Dermis microvascular lymphatic vessel endothelial cell (primary cell): ENCODE data around the gene ERBB4. TPM values are rescaled to one million over a fixed set of nuclear protein-coding genes. Genes with fewer than 3 reads are reported as not detected.
"Not testable (repeated sequence)": the region's sequence is repeated elsewhere in the genome, so short reads cannot be mapped to it uniquely, and the experiment has no call there.

ENCODE experiments used
- DNase-seq, 2 donors: peaks; one replicate each; pipeline versions ENCODE4 v3.0.0 to v3.0.0-alpha.2; 2010; ENCODE audit warnings: low read depth in 2 of 2
- total RNA-seq: library from RNA; depleted of rRNA; stranded (reverse); fragments of >200 nt; gene quantifications from 2 replicates; pipeline ENCODE4 v1.2.1, GENCODE V29; 2014

ERBB4 gene
- total RNA-seq, 1 donor from 2014 or later = not detected

DNA sequence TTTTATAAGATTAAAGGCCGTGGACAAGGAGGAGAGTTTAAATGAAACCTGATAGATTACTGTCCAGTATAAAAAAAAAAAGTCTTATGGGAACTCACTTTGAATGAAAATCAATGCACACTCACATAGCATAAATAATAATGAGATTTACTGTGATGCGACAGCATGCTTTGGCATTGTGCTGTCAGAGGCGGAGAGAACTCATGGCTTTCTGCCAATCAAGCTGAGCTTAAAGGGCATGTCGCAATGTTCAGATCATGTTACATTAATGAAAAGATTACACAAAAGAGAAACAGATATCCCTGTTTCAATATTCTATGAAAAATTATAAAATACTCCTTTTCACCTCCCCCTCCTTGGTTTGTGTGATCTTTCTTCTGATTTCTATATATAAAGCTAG lies 310.8 kb downstream of the ERBB4 start:
- peak; percentile 66 to 76 for DNase-seq

GRCh38 chr2:212226114-212226513 lies 312.5 kb downstream of the ERBB4 start:
- no peak for DNase-seq

DNA sequence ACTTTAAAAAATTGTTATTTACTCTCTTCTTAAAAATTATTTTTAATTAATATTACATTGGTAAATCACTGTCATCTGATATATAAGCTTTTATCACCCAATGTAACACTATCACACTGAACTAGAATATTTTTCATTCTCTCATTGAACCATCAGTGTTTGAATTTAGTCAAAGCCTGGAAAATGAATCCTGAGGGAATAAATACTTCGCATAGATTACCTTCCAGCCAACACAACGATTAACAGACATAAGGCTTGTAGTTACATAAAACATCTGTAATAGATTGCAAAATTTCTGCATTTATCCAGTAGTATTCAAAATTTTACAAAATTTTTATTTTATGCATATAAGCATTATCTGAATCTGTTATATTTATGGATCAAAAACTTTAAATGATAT lies 314.9 kb downstream of the ERBB4 start:
- no peak for DNase-seq

DNA sequence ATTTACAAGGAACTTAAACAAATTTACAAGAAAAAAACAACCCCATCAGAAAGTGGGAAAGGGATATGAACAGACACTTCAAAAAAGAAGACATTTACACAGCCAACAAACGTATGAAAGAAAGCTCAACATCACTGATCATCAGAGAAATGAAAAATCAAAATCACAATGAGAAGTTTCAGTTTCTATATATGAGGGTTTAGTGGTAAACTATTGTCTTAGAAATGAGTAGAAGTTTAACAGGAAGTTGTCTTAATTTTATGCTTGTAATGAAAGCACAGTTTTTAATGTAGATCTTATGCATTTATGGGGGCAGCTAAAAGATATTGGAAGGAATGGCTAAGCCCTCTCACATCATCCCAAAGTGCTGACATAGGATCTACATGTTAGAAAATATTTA lies 325.4 kb downstream of the ERBB4 start:
- no peak for DNase-seq

- no peak for DNase-seq
Measured at GRCh38 chr2:212208467-212208866, 330.1 kb downstream of the ERBB4 start.

- no peak for DNase-seq
Measured at GRCh38 chr2:212197776-212198175, 340.8 kb downstream of the ERBB4 start.

GRCh38 chr2:212195626-212196025 lies 343.0 kb downstream of the ERBB4 start:
- peak in 1 of 2 donors; percentile 9 for DNase-seq

DNA sequence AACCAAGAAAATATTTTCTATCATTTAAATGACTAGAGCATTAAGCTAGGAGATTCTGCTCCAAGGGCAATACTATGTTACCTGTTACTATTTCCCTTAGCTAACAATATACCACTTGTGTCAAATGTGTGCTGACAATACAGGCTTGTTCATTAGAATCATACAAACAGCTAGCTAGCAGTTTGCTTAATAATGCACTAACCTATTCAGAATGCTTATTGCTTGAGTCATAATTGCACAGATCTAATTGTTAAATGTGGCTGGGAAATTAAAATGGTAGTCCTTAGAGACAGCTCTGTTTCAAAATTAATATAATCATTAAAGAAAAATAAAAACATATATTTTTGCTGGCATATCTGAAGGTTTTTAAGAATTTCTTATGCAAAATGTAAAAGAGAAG lies 344.2 kb downstream of the ERBB4 start:
- no peak for DNase-seq

GRCh38 chr2:212193803-212194202 lies 344.8 kb downstream of the ERBB4 start:
- no peak for DNase-seq

DNA sequence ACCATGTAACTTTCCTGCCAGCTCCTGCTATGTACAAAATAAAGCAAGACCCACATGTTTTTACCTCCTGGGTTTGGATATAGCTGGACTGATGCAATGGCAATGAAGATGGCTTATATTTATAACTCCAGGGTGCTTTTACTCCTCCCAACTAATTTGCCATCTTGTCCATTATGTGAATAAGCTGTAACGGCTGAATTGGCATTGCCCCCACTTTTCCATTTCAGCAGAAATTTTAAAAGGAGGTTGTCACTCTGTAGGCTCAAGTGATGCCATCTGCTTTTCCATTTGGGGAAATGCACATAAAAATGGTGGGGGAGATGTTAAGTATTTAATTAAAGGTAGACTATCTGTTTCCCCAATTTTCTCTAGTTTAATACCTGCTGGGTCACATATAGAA lies 345.5 kb downstream of the ERBB4 start:
- no peak for DNase-seq

GRCh38 chr2:212191438-212191837 lies 347.2 kb downstream of the ERBB4 start:
- not testable (repeated sequence) for DNase-seq

DNA sequence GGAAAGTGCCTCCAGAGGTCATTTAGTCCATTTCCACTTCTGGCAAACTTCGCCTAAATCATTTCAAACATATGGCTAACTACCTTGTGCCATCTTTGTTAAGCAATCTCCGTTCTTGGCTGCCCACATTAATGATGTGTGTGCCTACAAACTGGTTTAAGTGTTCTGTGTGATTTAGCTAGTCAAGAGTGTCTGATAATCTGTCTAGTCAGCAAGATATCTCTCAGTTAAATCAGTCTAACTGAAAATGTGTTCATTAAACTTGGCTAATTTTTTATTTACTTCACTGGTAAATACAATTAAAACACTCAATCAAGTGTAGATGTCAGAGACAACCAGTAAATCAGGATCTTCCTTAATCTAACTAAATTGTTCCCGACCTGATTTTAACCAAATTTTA lies 352.4 kb downstream of the ERBB4 start:
- DNase-seq = no peak

DNA sequence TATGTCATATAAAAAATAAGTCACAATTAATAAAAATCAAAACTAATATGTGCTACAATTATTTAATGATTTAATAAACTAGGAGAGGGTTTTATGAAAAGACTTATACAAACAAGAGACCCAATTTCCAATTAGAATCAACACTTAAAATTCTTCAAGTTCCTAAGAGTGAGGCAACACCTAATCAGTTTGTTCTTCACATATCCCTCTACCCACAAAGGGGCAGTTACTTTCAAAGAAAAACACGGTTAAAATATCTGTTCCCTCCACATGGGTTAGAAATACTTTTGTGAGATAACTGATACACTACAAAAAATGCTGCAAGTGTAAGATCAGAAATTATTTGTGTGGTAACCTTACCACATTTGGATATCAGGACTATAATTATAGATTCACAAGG lies 357.0 kb downstream of the ERBB4 start:
- DNase-seq = no peak

DNA sequence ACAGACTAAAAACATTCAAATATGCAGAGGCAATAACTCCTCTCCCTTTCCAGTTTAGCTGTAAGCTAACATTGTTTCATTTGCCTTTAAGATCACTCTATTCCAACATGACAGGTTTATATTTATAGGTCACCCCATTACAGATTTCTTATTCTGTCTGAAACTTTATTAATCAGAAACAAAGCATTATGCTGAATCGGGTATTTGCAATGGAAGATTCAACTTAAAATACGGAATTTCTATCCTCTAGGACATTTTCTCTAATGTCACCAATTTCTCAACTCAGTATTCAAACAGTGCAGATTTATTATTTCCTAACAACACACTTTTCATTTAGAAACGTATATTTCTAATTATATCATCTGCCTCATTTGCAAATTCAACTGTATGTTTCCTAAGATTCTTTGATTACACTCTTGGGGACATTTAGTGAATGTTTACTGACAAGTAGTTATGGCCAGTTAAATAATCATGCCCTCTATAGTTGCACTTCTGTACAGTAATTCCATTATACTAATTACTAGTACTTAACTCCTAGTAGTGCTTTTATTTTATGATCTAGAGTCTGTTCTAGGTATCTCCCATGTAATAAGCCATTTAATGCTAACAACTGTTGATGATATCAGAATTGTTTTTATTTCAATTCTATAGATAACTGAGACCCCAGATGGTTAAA lies 358.1 kb downstream of the ERBB4 start:
- no peak for DNase-seq

DNA sequence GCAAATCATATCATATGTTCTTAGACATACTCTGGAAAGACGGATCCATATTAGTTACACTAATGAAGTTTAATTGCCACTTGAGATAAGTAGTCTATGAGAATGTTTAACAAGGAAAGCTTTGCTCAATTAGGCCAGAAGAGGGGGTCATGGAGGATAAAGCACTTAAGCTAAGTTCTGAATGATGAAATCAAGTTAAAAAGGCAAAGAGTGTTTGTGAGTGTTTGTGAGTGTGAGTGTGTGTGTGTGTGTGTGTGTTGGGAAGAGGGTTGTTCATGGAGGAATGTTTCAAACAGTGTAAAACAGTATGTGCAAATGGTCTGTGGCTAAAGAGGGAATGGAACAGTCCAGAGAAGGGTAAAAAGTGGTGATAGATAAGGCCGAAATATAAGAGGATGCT lies 360.9 kb downstream of the ERBB4 start:
- DNase-seq = no peak

GRCh38 chr2:212176151-212176550 lies 362.5 kb downstream of the ERBB4 start:
- no peak for DNase-seq

DNA sequence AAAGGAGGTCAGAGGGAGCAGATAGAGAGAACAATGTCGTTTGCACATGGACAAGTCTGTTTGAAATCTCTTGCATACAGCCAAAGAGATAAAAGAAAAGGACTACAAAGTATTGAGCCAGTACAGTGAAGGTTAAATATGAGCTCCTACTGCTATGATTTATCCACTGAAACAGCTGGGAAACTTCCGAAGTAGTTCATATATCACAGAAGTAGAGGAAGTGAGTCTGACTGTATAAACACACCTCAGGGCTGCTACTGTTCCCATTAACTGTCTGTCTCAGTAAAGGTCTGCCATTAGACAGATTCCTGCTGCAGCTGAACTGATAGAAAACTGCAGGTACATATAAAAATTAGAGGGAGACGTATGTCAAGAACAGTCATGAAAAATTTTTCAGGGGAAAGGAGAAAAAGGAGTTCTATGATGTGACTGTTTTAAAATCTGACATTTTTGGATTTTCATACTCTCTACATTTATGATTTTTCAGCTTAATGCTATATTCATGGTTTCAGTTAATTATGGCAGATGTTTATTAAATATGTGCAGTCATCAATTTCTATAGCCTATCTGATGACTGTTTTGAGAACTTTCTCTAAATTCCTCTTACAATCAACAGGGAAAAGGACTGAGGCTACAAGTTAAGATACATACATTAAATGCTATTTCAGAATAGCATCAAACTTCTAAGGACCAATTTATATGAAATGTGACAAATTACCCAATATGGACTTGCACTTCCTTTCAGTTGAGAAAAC lies 364.7 kb downstream of the ERBB4 start:
- DNase-seq = peak; percentile 20 to 83

DNA sequence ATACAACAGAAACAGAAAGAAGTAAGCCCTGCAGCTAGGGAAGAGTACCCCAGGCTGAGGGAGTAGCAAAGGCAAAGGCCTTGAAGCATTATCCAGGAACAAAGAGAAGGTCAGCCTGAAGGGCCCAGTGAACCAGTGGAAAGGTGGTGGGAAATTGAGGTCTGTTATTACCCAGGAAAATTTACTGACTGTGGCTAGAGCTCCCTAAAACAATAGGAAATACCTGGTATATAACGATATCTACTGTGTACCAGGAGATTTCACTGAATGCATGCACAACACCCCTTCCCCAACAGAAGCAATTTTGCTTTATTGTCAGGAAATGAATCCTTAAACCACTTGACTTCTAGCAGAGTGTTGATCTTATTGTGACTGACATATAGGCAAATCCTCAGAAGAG lies 365.3 kb downstream of the ERBB4 start:
- peak in 1 of 2 donors; percentile 68 for DNase-seq

DNA sequence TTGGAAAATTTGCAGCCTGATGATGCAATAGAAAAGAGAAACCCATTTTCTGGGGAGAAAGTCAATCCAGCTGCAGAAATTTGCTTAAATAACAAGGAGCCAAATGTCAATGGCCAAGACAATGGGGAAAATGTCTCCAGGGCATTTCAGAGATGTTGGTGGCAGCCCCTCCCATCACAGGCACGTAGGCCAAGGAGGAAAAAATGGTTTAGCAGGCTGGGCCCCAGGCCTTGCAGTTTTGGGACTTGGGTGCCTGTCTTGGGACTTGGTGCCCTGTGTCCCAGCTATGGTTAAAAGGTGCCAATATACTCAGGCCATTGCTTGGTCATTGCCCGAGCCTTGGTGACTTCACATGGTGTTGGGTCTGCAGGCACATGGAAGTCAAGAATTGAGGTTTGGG lies 368.2 kb downstream of the ERBB4 start:
- DNase-seq = no peak

- no peak for DNase-seq
Measured at GRCh38 chr2:212158081-212158480, 380.5 kb downstream of the ERBB4 start.

- no peak for DNase-seq
Measured at GRCh38 chr2:212157012-212157411, 381.6 kb downstream of the ERBB4 start.

DNA sequence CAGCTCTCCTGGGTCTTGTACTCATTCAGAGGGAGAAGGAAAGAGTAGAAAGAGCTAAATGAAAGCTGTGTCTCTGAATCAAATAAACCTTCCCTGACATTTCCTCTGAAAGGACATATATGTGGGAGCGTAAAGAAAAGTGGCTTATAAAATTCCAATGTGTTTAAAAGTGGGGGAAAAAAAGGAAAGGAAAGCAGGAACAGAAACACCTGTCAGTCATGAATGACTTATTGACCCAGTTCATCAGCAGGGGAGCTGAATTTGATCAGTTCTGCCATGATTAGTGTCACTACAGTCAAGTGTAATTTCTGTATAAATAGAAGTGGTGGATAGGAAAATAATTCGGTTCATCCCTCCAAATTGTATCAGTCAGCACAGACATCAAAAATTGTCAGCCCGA lies 382.5 kb downstream of the ERBB4 start:
- DNase-seq = no peak

DNA sequence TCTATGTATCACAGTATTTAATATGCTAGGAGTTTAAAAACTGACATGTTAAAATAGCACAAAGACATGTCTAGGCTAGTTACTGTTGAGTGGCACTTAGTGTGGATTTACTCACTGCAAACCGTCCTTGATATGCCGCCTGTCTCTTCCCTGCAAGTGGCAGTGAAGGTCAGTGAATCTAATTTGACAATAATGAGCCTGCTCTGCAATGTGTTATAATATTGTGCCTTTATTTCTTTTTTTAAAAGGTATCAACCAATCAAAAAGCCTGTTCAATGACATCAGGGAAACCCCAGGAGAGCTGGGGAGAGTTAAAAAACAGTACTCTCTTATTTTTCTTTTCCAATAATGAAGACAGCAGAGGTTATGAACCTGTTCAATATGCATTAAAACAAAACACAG lies 384.1 kb downstream of the ERBB4 start:
- no peak for DNase-seq
